Subcutaneous adipose tissue (tissue), 4 donors: Measurements from ENCODE around the gene SMIM29. TPM values are rescaled to one million over a fixed set of nuclear protein-coding genes. Genes with fewer than 3 reads are reported as not detected.

Source experiments
- CTCF ChIP-seq: fragments of 450-650 bp; IDR thresholded peaks from one replicate; pipeline ENCODE4 v1.5.1; 2016; ENCODE audit warnings: low read depth, mild to moderate bottlenecking, control low read depth, antibody characterized with exemption, moderate library complexity
- total RNA-seq, 4 donors: library from RNA; depleted of rRNA; stranded (reverse); fragments of >200 nt; gene quantifications; one replicate each; pipeline ENCODE4 v1.1.0, GENCODE V29; 2016

Gene SMIM29
- total RNA-seq, 4 donors from 2014 or later, result 11.3 to 23.3 (median 19.5) TPM

DNA sequence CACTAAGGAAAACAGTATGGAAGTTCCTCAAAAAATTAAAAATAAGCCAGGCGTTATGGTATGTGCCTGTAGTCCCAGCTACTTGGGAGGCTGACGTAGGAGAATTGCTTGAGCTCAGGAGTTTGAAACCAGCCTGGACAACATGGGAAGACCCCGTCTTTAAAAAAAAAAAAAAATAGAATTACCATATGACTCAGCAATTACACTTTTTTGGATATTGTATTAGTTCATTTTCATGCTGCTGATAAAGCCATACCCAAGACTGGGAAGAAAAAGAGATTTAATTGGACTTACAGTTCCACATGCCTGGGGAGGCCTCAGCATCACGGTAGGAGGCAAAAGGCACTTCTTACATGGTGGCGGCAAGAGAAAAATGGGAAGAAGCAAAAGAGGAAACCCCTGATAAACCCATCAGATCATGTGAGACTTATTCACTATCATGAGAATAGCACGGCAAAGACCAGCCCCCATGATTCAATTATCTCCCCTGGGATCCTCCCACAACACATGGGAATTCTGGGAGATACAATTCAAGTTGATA, 10.8 kb upstream of the SMIM29 start:
- no peak for TF ChIP-seq CTCF

DNA sequence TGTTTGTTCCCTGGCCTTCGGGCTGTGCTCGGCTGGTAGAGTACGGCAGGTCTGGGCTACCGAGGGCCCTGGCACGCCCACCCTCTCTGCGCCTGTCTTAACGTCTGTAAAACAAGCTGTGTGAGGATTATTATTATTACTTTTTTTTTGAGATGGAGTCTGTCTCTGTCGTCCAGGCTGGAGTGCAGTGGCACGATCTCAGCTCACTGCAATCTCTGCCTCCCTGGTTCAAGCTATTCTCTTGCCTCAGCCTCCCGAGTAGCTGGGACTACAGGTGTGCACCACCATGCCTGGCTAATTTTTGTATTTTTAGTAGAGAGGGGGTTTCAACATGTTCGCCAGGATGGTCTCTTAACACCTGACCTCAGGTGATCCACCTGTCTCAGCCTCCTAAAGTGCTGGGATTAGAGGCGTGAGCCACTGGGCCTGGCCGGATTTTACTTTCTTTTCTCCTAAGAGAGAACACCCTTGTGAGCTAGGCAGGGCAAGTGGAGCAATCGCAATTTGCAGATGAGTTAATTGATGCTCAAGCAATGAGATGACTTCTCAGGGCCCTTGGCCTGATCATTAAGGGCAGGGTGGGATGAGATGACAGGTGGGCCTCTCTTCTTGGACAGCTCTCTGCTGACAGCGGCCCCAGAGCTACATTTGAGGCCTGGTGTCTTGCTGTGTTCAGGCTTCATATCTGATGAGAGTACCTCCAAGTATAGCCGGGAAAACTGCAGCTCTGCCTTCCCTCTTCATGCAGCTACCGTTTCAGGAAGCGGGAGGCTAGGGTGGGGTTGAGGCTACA, 859 bp upstream of the SMIM29 start:
- no peak for TF ChIP-seq CTCF

DNA sequence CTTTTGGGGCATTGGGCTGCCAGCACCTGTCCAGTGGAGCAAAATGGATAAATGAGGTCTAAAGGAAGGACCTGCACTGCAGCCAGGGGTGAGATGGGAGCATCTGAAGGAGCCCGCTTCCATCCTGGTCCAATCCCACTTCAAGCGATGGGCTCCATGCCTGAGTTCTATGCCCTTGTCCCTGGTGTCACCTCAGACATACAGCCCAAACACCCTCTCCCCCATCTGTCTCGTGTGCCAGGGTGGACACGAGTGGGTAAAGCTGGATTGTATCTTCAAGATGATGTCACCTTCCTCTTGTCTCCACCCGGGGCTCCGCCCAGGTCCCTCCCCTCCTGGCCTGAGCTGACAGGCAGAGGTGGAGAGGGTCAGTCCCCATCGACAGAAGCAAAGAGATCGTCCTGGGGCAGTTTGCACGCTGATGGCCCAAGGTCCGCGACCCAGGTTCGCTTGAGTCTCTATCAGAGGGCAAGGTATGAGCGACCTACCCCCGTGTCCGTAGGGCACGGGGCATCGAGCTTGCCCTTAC, 544 bp downstream of the SMIM29 start:
- TF ChIP-seq CTCF, result no peak

DNA sequence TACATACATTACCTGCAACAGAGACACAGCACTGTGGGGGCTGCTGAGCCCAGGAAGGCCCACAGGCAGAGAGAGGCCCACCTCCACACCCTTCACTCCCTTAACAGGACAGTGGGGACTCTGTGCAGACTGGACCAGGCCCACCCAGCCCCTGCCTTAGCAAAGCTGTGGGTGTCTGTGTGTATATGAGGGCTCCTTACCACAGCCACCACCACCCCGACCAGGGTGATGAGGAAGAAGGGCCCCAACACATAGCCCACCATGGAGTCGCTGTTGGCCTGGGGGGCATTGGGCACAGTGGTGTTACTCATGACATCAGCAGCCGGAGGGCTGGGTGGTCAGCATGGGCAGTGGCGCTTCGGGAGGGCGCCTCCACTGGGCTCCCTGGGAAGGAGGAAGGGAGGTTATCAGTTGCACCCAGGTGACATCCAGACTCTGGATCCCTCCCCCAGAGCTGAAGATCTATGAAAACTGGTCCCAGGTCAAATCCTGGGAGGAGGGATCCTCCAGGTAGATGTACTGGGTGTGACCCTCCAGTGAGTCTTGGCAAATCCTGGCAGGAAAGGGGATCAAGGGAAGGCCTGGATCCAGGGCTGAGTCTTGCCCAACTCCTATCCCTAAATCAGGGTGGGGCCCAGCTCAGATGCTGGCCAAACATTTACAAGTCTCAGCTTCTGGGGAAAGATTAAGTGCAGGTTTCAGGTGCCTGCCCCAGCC, 1.2 kb downstream of the SMIM29 start:
- no peak for TF ChIP-seq CTCF

DNA sequence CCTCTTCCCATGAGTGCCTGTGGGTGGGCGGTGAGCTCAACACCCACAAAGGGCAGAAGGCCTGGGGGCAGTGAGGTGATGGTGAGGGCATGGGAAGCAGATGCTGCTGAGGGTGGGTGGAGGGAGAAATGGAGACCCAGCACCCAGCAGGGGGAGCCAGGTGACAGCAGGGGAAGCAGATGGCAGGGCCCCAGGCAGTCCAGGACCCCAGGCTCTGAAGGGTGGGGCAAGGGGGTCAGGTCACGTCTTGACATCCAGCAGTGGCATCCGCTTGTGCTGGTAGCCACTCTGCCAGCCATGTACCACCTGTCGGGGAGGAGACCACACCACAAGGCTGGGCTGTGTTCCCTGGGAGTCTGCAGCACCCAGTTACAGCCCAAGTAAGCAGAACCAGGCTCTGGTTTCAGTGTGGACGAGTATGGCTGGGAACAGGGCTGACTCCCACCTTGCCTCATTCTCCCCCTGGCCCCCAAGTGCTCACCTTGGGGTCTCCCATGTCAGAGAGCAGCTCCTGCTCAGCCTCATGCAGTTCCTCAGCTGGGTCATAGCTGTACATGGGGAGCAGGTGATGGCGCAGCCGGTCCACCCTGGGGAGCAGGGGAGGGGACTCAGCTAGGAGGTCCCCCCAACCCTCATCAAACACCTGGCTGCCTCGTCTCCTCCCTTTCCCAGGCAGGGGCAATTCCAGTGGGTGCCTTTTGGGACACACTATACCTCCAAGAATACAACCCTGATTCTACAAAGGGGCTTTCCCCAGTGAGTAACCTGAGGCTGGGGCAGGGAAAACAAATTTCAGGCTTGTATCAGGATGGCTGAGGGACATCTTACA, 2.0 kb downstream of the SMIM29 start:
- TF ChIP-seq CTCF, result no peak

- TF ChIP-seq CTCF, result no peak
Observed at GRCh38 chr6:34246249-34246562, 2.6 kb downstream of the SMIM29 start.
